Colonic mucosa (tissue), 4 donors: ENCODE results near the gene SYT6. TPM values are rescaled to one million over a fixed set of nuclear protein-coding genes. Genes with fewer than 3 reads are reported as not detected.

Source experiments
- DNase-seq: peaks from one replicate; pipeline ENCODE4 v3.0.0-alpha.2; 2020
- H3K27ac ChIP-seq: fragments of 200-600 bp; one replicate; pipeline ENCODE4 v1.8.0; 2021
- H3K27me3 ChIP-seq: fragments of 200-600 bp; one replicate; pipeline ENCODE4 v1.8.0; 2021
- H3K36me3 ChIP-seq: fragments of 200-600 bp; one replicate; pipeline ENCODE4 v1.8.0; 2021
- H3K4me1 ChIP-seq: fragments of 200-600 bp; one replicate; pipeline ENCODE4 v1.8.0; 2021; ENCODE audit warnings: mild to moderate bottlenecking
- H3K4me3 ChIP-seq: fragments of 200-600 bp; one replicate; pipeline ENCODE4 v1.8.0; 2021
- H3K9ac ChIP-seq, 2 donors: one replicate each; pipeline ENCODE4 v1.7.0; 2013; ENCODE audit warnings: control low read depth in 2 of 2, low read depth in 2 of 2, low read length in 2 of 2
- H3K9me3 ChIP-seq: fragments of 200-600 bp; one replicate; pipeline ENCODE4 v1.8.0; 2021
- CTCF ChIP-seq: fragments of 200-600 bp; IDR thresholded peaks from one replicate; pipeline ENCODE4 v1.8.0; 2022; ENCODE audit warnings: antibody characterized with exemption, mild to moderate bottlenecking
- intact Hi-C: fragments of 100-400 bp; cut with DNase I; formaldehyde crosslinking; loops from one replicate; pipeline ENCODE4 v1.14.1; 2022
- total RNA-seq, 2 donors: library from RNA; stranded (reverse); fragmentation: NEBNext Ultra II Directional in 1 of 2; extraction: Animal tissue kit (Norgen Biotek cat#: 25700) in 1 of 2; gene quantifications; one replicate each; pipeline ENCODE4 v1.2.1, GENCODE V29; 2021
- donor health status: healthy.
- donor health status: DM: no; HTN: no; CAD: no.
- donor health status: DM: no; HTN: no; CAD: no.

SYT6 gene
- total RNA-seq, 2 donors from 2014 or later: 0.22 to 0.35 TPM

- Histone ChIP-seq H3K27ac (no peak overlapping the region), H3K27me3 (no peaks in the 10 kb centered on the region), H3K36me3 (no peaks in the 10 kb centered on the region), H3K9me3 (no peaks in the 10 kb centered on the region), H3K9ac (no peak overlapping the region), H3K4me1 (no peaks in the 10 kb centered on the region), H3K4me3 (no peak overlapping the region)
- TF ChIP-seq CTCF: no peak
- no peak for DNase-seq
- intact Hi-C loops: no loop called here
These were observed 8.0 kb downstream of the SYT6 start for GRCh38 chr1:114145504-114146151.

GRCh38 chr1:114144016-114144415, 9.7 kb downstream of the SYT6 start:
- no peak for TF ChIP-seq CTCF
- no peaks in the 10 kb centered on the region for H3K9me3 ChIP-seq
- no peaks in the 10 kb centered on the region for H3K36me3 ChIP-seq
- H3K9ac ChIP-seq: no peak overlapping the region
- intact Hi-C loops: no loop called here
- no peaks in the 10 kb centered on the region for H3K4me1 ChIP-seq
- no peak for DNase-seq
- no peaks in the 10 kb centered on the region for H3K27me3 ChIP-seq
- no peak overlapping the region for H3K27ac ChIP-seq
- no peak overlapping the region for H3K4me3 ChIP-seq

DNA sequence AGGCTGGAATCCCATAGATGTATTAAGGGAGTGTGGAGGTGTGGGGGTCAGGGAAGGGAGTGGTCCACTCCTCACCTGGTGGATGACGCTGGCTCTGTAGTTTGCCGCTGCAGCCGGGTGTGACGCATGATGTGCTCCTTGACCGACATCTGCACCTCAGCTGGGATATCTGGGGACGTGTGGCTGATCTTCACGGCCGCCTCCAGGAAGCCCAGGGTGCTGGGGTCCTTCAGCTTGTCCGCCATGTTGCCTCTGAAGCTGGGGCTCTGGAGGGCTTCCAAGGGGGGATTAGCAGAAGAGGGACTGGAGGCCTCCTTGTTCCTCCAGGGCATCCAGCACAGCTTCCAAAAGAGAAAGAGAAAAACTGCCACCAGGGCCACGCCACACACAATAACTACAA, 14.1 kb downstream of the SYT6 start:
- Histone ChIP-seq H3K27me3 (no peaks in the 10 kb centered on the region), H3K9me3 (no peaks in the 10 kb centered on the region), H3K27ac (no peak overlapping the region), H3K4me1 (no peaks in the 10 kb centered on the region), H3K9ac (no peak overlapping the region), H3K36me3 (no peaks in the 10 kb centered on the region), H3K4me3 (no peak overlapping the region)
- no peak for TF ChIP-seq CTCF
- DNase-seq: no peak
- intact Hi-C loops: no loop called here

GRCh38 chr1:114137497-114137896, 16.2 kb downstream of the SYT6 start:
- intact Hi-C loops: no loop called here
- TF ChIP-seq CTCF: no peak
- H3K9ac ChIP-seq: no peak overlapping the region
- H3K27me3 ChIP-seq: no peaks in the 10 kb centered on the region
- no peaks in the 10 kb centered on the region for H3K4me1 ChIP-seq
- H3K36me3 ChIP-seq: no peaks in the 10 kb centered on the region
- H3K4me3 ChIP-seq: no peak overlapping the region
- H3K9me3 ChIP-seq: no peaks in the 10 kb centered on the region
- H3K27ac ChIP-seq: no peak overlapping the region
- no peak for DNase-seq

DNA sequence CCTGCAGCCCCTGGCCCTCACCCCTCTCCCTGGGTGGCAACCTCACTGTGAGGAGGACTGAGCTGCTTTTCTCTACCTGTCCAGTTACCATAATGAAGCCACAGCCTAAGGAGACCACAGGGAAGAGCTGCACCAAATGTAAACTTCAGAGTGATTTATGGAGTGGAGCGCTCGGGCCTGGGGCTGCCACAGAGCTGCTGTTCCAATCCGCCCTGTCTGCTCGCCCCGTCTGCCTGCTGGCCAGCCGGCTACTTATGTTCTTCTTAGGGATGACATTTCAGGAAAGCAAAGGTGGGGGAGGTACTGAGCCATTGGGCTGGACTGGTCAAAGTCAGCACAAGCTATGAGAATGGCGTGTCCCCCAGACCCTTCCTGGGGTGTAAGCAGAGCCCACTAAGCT, 17.9 kb downstream of the SYT6 start:
- no peaks in the 10 kb centered on the region for H3K4me1 ChIP-seq
- no peak overlapping the region for H3K9ac ChIP-seq
- H3K9me3 ChIP-seq: no peaks in the 10 kb centered on the region
- no peaks in the 10 kb centered on the region for H3K27me3 ChIP-seq
- no peak overlapping the region for H3K4me3 ChIP-seq
- H3K27ac ChIP-seq: no peak overlapping the region
- DNase-seq: no peak
- no peak for TF ChIP-seq CTCF
- intact Hi-C loops: no loop called here
- H3K36me3 ChIP-seq: no peaks in the 10 kb centered on the region
